Medulla oblongata (tissue), 1 donor: ENCODE results near the gene MEGF9.
A peak's percentile ranks its signal among the peaks of the same experiment; 100 is the strongest.

Experiments used
- DNase-seq: peaks from one replicate; pipeline ENCODE4 v3.0.0-alpha.2; 2015; ENCODE audit errors: extremely low spot score

Gene MEGF9

DNA sequence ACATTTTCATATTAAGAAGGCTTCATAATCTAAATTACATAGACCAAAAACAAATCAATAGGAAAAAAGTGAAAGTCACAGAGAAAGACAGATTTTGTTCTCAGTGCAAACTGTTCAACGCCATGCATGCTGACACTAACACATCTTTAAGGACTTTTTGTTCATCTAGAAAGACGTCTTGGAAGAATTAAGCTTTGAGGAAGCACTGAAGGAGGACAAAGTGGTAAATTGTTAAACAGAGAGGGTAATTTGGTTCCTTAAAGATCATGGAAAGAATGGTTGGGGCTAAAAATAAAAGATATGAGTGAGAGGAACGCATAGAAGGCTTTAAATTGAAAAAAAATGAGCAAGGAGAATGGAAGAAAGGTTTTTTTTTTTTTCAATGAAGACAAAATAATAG, 9.1 kb downstream of the MEGF9 start:
- DNase-seq: no peak

DNA sequence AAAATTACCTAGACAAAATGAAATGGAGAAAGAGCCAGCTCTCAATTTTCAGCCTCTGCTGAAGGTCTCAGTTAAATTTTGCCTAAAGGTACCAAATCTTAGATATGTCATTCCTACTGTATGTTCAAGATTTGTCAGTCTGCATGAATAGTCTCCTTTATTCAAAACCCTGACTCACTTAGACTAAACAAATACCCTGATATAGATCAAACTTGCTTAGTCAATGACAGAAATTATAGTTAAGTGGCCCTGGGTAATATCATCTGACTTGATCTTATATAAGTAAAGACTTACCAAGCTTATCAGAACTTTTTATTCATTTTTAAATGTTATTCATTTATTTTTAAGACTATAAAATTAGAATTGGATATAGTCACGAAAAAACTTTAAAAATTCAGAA, 12.2 kb downstream of the MEGF9 start:
- no peak for DNase-seq

DNA sequence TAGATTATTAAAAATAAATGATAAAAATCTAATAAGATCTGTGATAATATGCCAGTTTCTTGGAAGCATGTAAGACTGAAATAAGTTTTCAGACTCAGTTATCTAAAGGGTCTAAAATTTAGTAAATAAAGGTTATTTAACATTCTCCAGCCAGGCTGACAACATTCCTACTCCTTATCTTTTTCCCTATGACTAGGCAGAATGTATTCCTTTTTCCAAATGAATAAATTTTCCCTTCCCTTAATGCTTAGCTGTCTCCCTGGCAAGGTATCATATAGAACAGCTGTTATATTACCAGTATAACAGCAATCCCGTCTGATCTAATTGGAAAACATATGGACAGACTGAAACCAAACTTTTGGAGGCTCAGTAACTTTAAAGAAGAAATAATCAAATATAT, 13.0 kb downstream of the MEGF9 start:
- DNase-seq: no peak

DNA sequence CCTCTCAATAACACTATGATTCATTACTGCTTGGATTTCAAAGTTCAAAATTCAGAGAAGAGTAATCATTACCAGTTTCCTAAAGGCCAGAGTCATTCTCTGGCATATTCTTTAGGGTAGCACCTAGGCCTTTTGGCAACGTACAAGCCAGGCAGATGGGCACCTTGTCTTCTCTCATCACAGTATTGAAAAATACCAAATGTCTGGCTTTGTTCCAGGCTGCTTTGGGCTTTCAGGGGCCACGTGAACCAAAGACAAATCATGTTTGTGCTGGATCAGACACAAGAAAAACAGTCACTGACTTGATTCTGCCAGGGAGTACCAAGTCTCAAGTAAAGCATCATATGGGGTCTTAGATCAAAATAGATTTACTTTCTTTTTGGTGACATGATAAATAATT, 15.5 kb downstream of the MEGF9 start:
- no peak for DNase-seq

DNA sequence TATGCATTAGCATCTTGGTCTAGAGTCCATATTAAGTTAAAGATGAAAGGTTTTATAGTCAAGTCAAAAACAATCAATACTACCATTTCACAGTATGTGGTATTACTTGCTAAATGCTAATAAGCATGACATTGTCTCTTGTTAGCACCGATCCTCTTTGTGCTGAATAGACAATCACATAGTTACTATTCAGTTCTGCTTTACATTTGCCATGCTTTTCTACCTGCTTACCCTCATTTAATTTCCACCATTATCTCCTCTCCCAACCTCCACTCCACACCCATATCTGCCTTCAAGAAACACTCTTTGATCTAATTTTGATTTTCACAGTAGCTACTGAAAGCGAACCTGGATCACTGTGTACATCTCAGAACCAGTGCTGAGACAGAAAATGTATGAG, 16.8 kb downstream of the MEGF9 start:
- DNase-seq: no peak

DNA sequence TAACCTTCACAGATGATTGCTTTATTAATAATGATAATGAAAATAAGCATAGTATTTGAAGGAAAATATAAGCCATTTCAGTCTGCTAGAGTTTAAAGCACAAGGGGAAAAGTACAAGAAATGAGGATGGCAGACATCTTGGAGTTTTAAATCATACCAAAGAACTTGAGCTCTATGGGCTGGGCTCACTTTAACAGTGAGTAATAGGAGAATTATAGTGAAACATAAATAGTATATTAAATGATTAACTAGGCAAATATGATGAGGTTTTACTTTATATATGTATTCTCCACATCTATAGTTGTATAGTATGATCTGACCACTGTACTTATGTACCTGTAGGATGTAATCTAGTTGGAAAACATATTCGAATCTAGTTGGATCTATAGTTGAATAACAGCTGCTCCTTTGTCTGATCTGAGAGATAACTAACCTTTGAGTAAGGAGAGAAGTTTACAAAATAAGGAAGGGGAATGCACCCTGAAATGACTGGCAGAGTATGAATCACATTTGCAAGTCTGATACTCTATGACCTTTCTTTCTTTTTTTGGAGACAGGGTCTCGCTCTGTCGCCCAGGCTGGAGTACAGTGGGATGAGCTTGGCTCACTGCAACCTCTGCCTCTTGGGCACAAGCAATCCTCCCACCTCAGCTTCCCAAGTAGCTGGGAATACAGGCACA, 17.6 kb downstream of the MEGF9 start:
- DNase-seq: no peak

DNA sequence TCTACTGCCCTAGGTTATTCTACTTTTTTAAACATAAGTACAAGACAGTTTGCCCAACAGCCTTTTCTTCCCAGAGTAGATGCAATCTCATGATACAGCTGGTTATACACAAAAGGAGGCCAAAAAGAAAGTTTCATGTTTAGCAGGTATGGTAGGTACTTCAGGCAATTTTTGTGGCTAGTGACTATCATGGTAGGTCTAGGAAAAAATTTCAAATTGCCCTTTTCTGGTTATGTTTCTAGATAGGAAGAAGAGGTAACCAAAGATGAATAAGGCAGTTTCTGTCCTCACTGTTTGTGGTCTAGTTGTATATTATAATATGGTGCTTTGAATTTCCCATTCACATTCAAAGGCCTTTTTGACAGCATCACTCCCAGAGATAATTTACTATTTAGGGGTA, 19.7 kb downstream of the MEGF9 start:
- DNase-seq: no peak

DNA sequence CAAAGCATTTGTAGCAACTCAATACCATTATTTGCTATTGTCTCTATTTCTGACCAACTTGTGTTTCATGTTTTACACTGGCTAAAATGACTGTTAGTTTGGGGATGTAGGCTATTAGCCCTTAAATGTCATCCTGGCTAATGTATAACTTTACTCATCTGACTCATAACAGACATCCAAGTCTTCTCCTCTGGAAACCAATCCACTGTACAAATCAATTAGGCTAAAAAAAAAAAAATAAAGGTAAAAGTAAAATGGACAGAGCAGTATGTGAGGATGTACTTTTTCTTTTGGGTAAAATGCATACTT, 20.6 kb downstream of the MEGF9 start:
- no peak for DNase-seq

DNA sequence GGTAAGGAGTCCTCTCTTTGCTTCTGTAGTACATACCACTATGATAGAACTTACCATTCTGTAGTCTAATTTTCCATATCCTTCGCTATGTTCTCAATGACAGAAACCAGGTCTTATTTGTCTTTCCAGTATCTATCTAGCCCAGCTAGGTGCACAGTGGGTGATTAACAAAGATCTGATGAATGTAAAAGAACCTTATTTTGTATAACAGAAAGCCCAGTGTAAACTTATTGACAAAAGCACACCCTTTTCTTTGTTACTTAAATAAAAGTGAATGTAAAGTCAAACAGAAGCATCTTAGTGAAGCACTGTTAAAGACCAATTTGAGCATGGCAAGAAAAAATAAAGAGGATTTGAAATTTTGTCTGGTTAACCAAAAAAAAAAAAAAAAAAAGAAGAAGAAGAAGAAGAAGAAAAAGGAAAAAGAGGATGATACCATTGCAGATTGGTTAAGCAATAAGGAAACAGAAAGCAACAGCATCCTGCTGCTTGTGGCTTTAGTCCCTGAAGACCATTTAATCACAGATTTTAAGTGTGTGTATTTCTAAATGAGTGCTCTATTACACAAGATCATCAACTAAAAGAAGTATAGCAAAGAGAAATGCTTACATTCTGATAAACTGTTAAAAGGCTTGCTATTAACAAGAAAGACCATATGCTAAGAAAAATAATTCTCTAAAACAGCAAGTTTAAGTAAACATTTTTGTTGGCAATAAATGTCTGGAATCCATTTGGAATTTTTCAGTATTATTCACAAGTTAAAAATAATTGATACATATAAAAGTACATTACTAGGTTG, 21.2 kb downstream of the MEGF9 start:
- DNase-seq: no peak

DNA sequence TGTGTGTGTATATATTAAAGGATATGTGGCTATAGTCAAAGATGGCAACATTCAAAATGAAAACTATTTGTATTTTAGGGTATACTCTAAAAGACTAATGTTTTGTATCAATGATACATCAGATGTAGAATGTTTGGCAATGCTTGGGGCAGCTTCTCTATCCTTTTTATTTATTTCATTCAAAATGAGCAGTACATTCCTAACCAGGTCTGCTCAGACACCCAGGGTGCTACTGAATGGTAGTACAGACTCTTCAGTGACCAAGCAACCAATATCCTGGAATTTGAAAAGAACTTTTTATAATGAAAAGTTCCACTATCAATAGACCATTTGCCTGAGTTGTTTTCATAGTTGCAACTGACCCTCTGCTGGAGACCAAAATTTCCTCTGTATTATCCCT, 23.9 kb downstream of the MEGF9 start:
- no peak for DNase-seq

DNA sequence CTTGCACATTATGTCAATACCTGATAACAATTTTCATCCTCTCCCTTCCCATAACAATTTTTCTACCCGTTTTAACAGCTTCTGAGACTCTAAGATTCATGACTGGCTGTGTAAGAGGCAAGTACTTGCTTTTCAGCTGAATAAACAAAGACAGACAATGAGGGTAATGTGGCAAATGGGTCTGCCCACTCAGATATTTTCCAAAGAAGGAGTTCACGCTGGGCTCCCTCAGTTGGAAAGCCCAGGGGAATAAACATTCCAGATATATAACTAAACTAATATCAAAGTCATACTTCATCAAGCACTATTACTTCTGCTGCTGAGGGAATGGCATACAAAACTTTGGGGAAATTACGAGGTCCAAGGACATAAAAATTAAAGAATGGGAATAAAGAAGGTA, 24.4 kb downstream of the MEGF9 start:
- DNase-seq: peak; percentile 70

DNA sequence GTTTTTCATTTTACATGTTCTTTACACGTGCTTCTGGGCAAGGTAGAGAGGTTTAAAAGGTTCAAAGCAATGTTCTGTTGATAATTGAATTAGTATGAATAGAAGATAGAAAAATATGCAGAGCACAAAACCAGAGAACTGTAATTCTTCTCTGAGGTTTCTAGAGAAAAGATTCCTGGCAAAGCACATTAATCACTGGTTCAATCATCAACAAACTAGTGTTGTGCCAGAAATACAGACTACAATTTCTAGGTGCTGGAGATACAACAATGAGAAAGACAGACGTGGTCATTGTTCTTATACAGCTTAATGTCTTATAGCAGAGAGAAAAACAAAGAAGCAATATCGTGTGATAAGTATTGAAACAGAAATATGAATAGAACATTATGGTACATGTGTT, 25.5 kb downstream of the MEGF9 start:
- DNase-seq: no peak

DNA sequence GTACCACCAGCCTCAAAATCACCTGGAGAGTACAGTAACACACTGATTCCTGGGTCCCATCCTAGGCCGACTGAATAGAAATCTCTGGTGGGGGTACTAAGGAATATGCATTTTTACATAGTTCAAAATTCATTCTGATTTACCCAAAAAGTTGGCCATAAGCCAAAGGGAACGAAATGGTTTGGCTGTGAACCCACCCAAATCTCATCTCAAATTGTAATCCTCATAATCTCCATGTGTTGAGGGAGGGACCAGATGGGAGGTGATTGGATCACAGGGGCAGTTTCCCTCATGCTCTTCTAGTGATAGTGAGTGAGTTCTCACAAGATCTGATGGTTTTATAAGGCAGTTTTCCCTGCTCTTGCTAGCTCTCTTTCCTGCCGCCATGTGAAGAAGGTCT, 31.1 kb downstream of the MEGF9 start:
- DNase-seq: no peak

DNA sequence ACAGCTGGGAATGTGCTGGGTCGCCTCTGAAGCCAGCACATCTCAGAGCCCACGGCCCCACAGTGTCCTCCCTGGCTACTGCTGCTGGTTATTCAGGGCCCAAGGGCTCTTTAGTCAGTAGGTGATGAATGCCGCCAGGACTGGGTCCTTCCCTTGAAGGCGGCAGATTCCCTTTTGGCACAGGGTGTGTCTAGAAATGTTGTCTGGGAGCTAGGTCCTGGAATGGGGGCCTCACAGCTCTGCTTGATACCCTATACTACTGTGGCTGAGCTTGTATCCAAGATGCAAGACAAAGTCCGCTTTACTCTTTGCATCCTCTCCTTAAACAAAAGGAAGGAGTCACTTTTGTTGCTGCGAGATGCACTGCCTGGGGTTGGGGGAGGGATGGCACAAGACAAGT, 33.1 kb downstream of the MEGF9 start:
- no peak for DNase-seq

DNA sequence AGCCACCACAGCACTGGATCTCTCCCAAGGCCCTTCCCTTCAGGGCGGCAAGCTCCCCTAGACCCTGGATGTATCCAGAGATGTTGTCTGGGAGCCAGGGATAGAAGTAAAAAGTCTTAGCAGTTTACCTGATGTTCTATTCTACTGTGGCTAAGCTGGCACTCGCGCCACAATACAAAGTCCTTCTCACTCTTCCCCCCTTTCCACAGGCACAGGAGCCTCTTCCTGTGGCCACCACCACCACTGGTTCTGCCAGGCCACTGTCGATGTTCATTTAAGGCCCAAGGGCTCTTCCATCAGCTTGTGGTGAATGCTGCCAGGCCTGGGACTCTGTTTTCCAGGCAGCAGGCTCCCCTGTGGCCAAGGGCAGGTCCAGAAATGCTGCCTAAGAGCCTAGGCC, 33.7 kb downstream of the MEGF9 start:
- no peak for DNase-seq

DNA sequence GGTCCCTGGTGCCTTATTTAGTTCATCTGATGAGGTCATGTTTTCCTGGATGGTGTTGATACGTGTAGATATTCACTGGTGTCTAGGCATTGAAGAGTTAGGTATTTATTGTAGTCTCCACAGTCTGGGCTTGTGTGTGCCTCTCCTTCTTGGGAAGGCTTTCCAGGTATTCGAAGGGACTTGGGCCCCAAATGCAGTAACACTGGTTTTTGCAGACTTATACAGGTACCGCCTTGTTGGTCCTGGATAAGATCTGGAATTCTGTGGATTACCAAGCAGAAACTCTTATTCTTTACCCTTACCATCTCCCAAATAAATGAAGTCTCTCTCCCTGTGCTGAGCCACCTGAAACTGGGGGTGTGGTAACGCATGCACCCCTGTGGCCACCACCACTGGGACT, 34.1 kb downstream of the MEGF9 start:
- no peak for DNase-seq

DNA sequence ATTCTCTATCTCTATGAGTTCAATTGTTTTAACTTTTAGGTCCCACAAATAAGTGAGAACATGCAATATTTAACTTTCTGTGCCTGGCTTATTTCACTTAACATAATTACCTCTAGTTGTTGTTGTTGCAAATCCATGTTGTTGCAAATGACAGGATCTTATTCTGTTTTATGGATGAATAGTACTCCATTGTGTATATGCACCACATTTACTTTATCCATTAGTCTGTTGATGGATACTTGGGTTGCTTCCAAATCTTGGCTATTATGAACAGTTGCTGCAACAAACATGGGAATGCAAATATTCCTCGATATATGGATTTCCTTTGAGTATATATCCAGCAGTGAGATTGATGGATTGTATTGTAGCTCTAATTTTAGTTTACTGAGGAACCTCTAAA, 36.3 kb downstream of the MEGF9 start:
- DNase-seq: no peak

DNA sequence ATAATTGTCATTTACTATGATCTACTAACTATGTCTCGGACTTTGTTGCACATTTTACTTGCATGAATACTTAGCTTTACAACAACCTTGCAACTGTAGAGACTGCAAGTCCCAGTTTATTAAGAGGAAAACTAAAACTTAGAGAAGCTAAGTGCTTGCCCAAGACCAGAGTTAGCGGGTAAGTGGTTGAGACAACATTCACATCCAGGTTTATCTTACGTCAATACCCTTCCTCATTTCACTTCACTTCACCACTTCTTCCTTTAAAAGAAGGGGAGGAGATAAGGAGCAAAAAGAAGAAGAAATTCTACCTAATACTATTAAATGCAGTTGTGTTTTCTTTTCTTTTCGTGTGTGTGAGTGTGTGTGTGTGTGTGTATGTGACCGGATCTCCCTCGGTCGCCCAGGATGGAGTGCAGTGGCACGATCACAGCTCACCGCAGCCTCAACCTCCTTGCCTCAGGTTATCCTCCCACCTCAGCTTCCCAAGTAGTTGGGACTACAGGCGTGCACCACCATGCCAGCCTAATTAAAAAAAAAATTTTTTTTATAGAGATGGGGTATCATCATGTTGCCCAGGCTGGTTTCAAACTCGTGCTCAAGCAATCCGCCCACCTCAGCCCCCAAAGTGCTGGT, 37.4 kb downstream of the MEGF9 start:
- DNase-seq: no peak

DNA sequence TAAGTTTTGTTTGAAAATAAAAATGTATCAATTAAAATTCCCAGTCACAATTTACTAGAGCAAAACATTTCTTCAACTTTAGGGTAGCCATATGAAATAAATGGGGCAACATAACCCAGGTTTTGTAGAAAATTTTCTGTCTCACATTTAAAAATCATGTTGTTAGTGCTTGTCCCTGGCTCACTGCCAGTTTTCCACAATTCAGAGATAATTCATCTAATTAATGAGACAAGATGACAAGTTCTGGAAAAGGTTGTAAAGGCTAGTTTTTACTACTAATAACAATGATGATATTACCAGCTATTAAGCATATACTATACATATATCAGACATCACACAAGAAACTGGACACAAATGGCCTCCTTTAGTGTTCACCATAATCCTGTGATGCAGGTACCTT, 45.9 kb downstream of the MEGF9 start:
- no peak for DNase-seq

DNA sequence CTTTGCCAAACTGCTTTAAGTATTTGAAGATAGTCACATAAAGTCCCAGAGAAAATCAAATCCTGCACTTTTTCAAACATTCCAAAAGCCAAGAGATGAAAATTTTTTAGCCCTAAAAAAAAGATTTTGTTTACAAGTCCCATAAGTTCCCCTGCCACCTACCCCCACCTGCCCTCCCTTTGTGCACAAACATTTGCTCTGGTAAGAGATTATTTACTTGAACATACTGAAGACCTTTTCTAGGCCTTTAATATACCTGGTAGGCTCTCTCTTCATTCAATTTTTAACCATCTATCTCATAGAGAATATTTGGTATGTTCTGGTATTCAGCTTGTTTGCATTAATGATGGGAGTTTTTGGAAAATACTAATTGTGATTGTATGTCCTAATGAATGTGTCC, 50.3 kb downstream of the MEGF9 start:
- no peak for DNase-seq

DNA sequence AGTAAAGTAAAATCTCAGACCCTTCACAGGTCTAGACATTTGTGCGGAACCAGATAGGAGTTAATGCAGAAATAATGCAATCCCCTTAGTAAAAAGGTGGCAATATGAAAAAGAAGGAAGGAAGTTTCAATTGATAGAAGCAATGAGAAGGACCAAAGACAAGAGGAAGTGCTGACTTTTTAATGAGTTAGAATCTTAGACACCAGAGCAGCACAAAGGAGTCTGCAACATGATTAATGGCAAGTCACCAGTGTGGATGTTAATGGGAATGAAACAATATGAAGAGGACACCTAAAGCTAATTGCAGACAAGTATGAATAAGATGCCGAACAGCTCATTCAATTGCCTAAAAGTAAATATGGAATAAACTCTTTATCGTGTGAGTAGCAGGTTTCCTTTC, 50.9 kb downstream of the MEGF9 start:
- no peak for DNase-seq

DNA sequence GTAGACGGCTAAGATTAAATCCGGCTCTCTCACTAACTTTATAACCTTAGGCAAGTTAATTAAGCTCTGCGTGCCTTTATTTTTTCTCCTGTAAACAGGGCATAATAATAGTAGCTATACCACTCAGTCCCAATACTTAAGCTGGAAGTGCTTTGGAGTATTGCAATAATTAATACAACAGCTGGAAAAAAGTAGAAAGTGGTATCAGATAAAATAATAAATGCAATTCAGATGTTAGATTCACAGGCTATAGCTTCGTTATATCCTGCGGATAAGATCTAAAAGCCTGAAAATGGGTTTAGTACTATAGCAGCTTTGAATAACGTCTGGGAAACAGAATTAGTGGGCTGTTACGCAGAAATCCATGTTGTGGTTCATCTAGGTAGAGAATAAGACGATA, 51.8 kb downstream of the MEGF9 start:
- DNase-seq: no peak

DNA sequence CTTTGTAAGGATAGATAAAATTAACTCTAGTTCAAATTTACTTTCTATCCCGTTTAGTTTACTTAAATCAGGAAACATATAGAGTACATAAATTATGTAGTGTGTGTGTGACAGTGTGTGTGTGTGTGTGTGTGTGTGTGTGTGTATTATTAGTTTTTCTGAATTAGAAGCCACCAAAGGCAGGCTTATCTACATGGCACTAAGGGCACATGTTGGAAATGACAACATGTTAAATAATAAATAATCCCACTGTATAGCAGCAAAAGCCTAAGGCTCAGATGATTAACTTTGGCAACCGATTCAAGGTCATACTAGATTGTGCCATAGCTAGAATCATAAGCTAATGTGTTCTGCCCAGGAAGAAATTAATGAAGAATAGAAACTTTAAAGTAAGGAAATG, 54.6 kb downstream of the MEGF9 start:
- DNase-seq: no peak
